ENCODE measurements around the gene MSLN.

MSLN gene

DNA sequence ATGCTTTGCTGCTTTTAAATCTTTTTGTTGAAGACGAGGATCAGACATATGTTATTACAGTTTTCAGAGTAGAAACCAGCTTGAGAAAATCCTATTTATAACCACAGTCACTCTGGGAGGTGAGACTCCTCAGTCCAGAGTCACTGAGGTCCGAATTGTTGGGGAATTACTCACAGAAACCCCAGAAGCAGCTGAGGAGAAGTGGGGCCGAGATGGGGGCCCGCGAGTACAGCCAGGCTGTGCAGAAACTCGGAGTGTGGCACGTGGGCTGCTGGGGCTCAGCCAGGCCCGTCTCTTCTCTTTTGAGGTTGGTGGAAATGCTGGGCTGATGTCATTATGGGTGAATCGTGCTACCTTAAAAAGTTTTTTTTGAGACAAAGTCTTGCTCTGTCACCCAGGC lies 54.4 kb downstream of the MSLN start:
- Histone ChIP-seq H3K27me3 (ENCODE audit: insufficient read depth, low read length) (peaks cover 21% of the 10 kb centered on the region), H3K4me1 (ENCODE audit: insufficient read depth, low read length) (no peaks in the 10 kb centered on the region; the same call in 1 of the 2 replicates), H3K27ac (ENCODE audit: low read length) (no peak overlapping the region)

DNA sequence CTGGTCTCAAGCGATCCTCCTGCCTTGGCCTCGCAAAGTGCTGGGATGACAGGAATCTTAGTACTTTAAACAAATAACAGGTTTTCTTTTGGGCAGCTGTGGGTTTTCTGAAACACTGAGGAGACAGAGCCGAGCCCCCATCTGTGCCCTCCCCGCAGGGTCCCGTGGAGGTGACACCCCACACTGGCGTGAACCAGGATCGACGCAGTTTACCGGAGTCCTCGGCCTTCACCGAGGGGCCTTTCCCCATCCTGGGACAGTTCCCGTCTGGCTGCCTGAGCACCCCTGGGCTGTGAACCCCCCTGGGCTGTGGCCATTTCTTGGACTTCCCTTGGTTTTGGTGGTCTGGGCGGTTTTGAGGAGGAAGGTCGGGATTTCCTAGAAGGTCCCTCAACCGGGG lies 55.3 kb downstream of the MSLN start:
- H3K9ac ChIP-seq (ENCODE audit: low read depth, low read length), result no peak overlapping the region
- H3K36me3 ChIP-seq (ENCODE audit: insufficient read depth, low read depth, low read length), result no peaks in the 10 kb centered on the region
- H3K4me1 ChIP-seq (ENCODE audit: insufficient read depth, low read length), result no peaks in the 10 kb centered on the region; the same call in 1 of the 2 replicates
- H3K27me3 ChIP-seq (ENCODE audit: insufficient read depth, low read length), result peaks cover 21% of the 10 kb centered on the region
- H3K27ac ChIP-seq (ENCODE audit: low read length), result no peak overlapping the region
- H3K4me3 ChIP-seq (ENCODE audit: low read length), result no peak overlapping the region
- H3K9me3 ChIP-seq (ENCODE audit: insufficient read depth, low read depth, low read length), result no peaks in the 10 kb centered on the region

More for the DNA sequence above, 54.4 kb downstream of the MSLN start:
- Histone ChIP-seq H3K9ac (ENCODE audit: low read depth, low read length) (no peak overlapping the region), H3K36me3 (ENCODE audit: insufficient read depth, low read depth, low read length) (no peaks in the 10 kb centered on the region), H3K9me3 (ENCODE audit: insufficient read depth, low read depth, low read length) (no peaks in the 10 kb centered on the region), H3K4me3 (ENCODE audit: low read length) (no peak overlapping the region)

DNA sequence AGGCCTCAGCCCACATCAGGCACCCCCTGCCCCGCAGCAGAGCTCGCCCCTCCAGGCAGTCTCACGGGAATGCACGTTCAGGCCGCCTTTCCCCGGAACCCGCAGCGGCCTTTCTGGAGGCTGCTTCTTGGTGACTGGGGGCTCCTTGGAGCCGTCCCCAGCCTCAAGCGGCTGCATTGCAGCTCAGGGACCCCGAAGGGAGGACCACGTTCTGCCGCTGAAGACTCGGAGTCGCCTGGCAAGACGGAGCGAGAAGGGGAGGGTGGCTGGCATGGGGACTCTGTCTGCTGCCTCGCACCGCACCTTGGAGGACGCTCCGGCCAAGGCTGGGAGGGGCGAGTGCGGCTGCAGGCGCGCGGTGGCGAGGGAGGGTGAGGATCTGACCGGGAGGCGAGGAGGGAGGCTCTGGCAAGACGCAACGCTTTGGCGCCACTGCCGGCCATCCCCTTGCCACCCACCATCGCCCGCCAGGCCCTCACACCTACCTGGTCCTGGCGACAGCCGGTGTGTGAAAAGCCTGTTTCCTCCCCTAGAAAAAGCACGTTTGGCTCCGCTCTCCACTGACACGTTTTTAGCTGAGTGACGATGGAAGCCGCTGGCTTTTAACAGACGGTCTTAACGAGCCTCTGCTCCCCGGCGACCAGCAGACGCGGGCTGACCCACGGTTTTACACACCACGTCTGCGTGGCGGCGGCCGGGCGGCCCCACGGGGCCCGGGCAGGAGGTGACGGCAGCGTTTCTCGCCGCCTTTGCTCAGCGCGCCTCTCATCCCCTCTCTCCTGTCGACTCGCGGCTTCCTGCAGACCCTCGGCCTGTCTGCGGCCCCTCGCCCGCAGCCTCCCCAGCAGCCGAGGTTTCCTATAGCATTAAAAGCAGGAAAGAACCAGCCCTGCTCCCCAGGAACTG lies 56.7 kb downstream of the MSLN start:
- H3K36me3 ChIP-seq (ENCODE audit: insufficient read depth, low read depth, low read length), result no peaks in the 10 kb centered on the region
- no peak overlapping the region for H3K9ac ChIP-seq (ENCODE audit: low read depth, low read length)
- H3K4me3 ChIP-seq (ENCODE audit: low read length), result no peak overlapping the region
- peaks cover 17% of the 10 kb centered on the region for H3K27me3 ChIP-seq (ENCODE audit: insufficient read depth, low read length)
- no peaks in the 10 kb centered on the region for H3K9me3 ChIP-seq (ENCODE audit: insufficient read depth, low read depth, low read length)
- no peaks in the 10 kb centered on the region; the same call in 1 of the 2 replicates for H3K4me1 ChIP-seq (ENCODE audit: insufficient read depth, low read length)
- H3K27ac ChIP-seq (ENCODE audit: low read length), result no peak overlapping the region

DNA sequence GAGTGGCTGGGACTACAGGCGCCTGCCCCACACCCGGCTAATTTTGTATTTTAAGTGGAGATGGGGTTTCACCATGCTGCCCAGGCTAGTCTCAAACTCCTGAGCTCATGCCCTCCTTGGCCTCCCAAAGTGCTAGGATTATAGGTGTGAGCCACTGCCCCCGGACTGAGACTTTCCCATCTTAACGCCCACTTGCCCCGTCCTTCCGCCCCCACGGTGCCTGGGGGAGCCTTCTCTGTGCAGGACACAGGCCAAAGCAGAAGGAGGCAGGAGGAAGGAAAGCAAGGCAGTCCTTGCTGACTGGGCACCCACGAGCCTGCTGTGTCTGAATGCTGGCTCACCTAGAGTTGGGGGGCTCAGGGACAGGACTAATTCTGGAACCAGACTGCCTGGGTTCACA lies 57.6 kb downstream of the MSLN start:
- no peaks in the 10 kb centered on the region; the same call in 1 of the 2 replicates for H3K4me1 ChIP-seq (ENCODE audit: insufficient read depth, low read length)
- H3K4me3 ChIP-seq (ENCODE audit: low read length), result no peak overlapping the region
- no peaks in the 10 kb centered on the region for H3K9me3 ChIP-seq (ENCODE audit: insufficient read depth, low read depth, low read length)
- peaks cover 8% of the 10 kb centered on the region for H3K27me3 ChIP-seq (ENCODE audit: insufficient read depth, low read length)
- H3K27ac ChIP-seq (ENCODE audit: low read length), result no peak overlapping the region
- H3K36me3 ChIP-seq (ENCODE audit: insufficient read depth, low read depth, low read length), result no peaks in the 10 kb centered on the region
- H3K9ac ChIP-seq (ENCODE audit: low read depth, low read length), result no peak overlapping the region
